Measurements from ENCODE around the gene TBC1D30. TPM values are rescaled to one million over a fixed set of nuclear protein-coding genes. Genes with fewer than 3 reads are reported as not detected.
"Not testable (repeated sequence)": the region's sequence is repeated elsewhere in the genome, so short reads cannot be mapped to it uniquely, and the experiment has no call there.

The TBC1D30 gene
- 5.1 TPM for polyA plus RNA-seq (ENCODE audit: insufficient read length)
- long read RNA-seq, donor 1: 0 reads
- long read RNA-seq, donor 2: 0 reads
- long read RNA-seq, donor 3: 0 reads
- long read RNA-seq, donor 4: 0 reads
- long read RNA-seq, donor 5: 0 reads
- long read RNA-seq, donor 6: 0 reads
- long read RNA-seq, donor 7: 0 reads
- long read RNA-seq, donor 8: 0 reads

DNA sequence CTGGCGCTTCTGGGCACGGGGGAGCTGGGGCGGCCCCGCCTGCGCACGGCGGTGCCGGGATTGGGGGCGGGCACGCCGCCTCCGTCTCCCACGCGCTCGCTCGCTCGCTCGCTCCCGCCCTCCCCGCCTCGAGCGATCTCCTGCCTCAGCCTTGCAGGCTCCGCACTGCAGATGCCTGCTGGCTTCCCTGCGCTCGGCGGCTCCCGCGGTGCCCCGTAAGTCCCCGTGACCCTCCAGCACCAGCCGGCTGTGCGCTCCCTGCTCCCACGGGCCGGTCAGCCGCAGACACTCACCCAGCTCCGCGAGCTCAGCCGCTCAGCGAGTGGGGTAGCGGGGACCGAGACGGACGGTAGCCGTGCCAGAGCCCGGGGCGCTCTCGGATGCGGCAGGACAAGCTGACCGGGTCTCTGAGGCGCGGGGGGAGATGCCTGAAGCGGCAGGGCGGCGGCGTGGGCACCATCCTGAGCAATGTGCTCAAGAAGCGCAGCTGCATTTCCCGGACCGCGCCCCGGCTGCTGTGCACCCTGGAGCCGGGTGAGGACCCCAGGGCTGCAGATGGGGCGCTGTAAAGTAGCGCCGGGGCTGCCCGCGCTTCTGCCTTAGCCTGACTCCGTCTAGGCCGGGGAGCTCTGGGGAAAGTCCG is at the start of gene TBC1D30:
Gene TBC1D30 (plus strand): TSS at position 148 of the 643 bp plus-strand sequence. CDS start 233 bp downstream, at position 381.
- peak; percentile 27 for DNase-seq

- DNase-seq: not testable (repeated sequence)
These were observed 49.2 kb upstream of the TBC1D30 start for GRCh38 chr12:64775147-64775736.

DNA sequence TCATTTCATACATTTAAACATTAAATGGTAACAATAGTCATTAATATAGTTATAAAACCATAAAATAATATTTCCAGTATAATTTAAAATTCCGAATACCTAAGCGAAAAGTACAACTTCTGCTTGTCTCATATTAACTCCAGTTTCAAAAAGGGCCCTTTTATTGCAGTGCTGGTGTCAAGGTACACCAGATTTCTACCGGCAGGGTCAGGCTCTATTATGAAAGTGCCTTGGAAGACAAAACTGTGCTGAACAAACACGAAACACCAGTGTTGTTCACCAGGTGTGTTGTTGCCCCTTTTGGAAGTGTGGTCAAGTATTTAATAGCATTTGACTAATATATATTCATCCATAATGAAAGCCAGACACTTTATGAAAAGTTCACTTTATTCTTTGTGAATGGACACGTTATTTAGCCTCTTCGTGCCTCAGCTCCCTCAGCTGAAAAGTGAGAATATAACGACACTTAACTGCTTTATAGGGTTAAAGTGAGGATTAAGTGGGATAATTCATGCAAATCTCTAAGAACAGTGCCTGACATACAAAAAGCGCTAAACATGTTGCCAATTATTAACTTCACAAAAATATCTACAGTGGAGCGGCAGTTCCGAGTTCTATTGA is 45.0 kb upstream of the TBC1D30 start:
- DNase-seq: no peak

GRCh38 chr12:64780132-64780530 is 44.3 kb upstream of the TBC1D30 start:
- DNase-seq: no peak

- DNase-seq: no peak
These were observed 43.7 kb upstream of the TBC1D30 start for GRCh38 chr12:64780531-64781279.

- no peak for DNase-seq
These were observed 42.9 kb upstream of the TBC1D30 start for GRCh38 chr12:64781280-64782190.

DNA sequence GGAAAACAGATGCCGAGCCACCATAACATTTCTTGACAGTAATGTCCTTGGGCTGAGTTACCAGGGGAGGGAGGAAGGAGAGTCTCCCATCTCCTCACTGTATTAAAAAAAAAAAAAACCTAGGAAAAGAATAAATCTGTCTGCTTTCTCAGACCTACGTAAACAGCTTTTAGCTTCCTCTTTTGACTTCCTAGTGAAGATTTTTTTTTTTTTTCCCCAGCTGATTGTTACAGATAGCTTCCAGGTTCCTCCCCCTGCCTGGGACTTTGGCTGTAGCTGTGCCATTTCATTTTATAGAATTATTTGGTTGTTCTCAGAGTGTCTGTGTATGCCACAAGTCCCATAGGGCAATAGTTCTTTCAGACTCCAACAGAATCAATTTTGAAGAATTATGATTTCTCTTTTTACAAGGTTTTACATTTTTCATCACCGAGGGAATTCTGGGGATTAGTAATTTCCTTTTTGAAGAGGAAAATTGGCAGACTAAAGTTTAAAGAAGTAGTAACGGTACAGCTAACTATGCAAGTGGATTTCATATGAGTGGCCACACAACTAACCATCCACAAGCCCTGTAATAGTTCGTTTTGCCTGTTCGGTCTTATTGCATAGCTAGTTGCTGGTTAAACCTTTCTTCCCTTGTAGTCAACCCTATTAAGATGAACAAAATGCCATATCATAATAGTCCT is 42.1 kb upstream of the TBC1D30 start:
- no peak for DNase-seq

GRCh38 chr12:64785838-64786237 is 38.6 kb upstream of the TBC1D30 start:
- DNase-seq: no peak

GRCh38 chr12:64790166-64790565 is 34.3 kb upstream of the TBC1D30 start:
- DNase-seq: no peak

DNA sequence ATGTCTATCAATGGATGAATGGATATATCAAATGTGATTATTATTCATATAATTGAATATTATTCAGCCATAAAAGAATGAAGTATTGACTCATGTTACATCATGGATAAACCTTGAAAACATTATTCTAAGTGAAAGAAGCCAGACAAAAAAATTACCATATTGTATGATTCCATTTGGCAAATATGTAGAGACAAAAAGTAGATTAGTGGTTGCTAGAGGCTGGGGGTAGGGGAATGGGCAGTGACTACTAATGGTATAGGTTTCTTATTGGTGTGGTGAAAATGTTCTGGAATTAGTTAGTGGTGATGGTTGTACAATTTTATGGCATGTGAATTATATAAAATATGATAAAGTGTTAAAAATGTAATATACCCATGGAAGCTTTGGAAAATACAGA is 33.4 kb upstream of the TBC1D30 start:
- DNase-seq: no peak

DNA sequence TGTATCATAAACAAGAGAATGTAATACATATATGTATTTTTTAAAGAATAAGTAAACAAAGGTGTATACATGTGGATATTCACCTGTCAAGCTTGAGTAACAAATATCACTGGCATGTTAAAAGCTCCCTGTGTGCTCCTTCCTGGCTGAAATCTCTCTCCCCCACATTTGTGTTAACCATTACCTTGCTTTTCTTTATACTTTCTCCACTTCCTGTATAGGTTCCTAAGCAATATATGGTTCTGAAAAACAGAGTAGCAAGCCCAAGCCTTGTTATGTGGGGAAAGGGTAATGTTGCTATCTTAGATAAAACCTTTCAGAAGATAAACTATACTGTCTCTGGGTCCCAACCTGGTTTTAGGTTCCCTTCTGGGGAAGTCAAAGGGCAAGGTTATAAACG is 32.3 kb upstream of the TBC1D30 start:
- no peak for DNase-seq

- DNase-seq: no peak
These were observed 30.8 kb upstream of the TBC1D30 start for GRCh38 chr12:64793610-64794009.

GRCh38 chr12:64794305-64794704 is 30.1 kb upstream of the TBC1D30 start:
- DNase-seq: no peak

DNA sequence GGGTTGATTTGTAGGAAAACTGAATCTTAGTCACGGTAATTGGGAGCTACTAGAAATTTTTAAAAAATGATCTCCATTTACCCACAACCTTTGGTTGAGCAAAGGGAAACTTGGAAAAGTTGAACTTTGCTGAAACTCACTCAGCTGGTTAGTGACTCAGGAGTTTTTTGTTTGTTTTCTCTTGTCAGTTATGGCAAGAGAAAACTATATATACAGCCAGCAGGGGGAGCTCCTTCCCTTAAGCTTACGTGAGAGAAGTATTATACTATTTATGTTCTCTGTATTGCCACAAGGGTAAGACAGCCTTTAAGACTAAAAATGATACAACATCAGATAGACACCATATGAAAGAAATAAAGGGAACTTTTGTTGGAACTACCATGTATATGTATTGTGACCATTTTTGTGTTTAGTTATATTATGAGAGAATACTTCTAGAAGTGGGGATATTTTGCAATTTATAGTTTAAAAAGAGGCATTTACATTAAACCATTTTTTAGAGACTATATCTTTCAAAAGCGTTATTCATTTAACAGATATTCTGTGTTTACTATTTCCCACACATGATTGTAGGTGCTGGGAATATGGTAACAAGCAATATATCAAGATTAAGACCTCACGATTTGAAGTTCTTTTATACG is 28.1 kb upstream of the TBC1D30 start:
- peak; percentile 84 for DNase-seq

DNA sequence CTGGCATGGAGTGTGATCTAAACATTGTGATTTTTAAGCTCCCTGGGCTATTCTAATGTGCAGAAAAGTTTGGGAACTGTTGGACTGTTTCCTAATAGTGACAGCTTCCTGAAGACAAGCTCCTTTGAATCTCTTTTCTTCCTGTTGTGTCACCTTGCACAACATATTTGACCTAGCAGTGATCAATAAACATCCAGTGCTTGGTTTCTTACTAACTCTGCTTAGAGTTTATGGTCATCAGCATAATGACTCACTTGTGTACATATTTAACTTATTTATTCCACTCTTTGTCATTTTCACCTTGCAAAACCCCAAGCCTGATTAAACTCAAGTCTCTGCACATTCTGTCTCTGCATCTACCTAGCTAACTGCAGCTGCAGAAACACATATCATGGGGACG is 27.3 kb upstream of the TBC1D30 start:
- DNase-seq: no peak

- no peak for DNase-seq
These were observed 26.3 kb upstream of the TBC1D30 start for GRCh38 chr12:64798165-64798564.

GRCh38 chr12:64800640-64801039 is 23.8 kb upstream of the TBC1D30 start:
- no peak for DNase-seq

- DNase-seq: no peak
These were observed 23.1 kb upstream of the TBC1D30 start for GRCh38 chr12:64801381-64801780.

- DNase-seq: not testable (repeated sequence)
These were observed 22.2 kb upstream of the TBC1D30 start for GRCh38 chr12:64802180-64802775.

- DNase-seq: no peak
These were observed 18.3 kb upstream of the TBC1D30 start for GRCh38 chr12:64806173-64806572.
